Heart left ventricle (tissue), 13 donors: ENCODE data around the gene PCGF1.

Experiments
- CTCF ChIP-seq, 12 donors: fragments of 200-600 bp; sonication (generic) in 4 of 12; IDR thresholded peaks; one replicate each; pipeline versions ENCODE4 v1.5.0 to v1.8.0; 2018 to 2022; ENCODE audit warnings: antibody characterized with exemption in 12 of 12, mild to moderate bottlenecking in 5 of 12
- POLR2A ChIP-seq, 2 donors: fragments of 450-650 bp; IDR thresholded peaks; one replicate each; pipeline ENCODE4 v1.6.1; 2017; ENCODE audit warnings: antibody characterized with exemption in 2 of 2, mild to moderate bottlenecking in 2 of 2, moderate library complexity in 2 of 2
- donor health status: ischemic (EF 13 %, LVEDD 7.1; RV severe dilation, severe dysfunction).
- donor health status: DM: no; HTN: yes; CAD: no.
- donor health status: DM: no; HTN: no; CAD: no.
- donor health status: ischemic (EF 25% LVEDD 6.9; RV normal size, moderate dysfunction).
- donor health status: ischemic (EF 25% LVEDD 5.7; RV mildly dilated, moderate dysfunction).
- donor health status: ischemic (EF 35%, LVEDD 5.7; RV mildly dilated, moderate dysfunction).
- donor health status: nonischemic (EF 11% LVEDD 7.7; RV severe dilation, severe dysfunction).
- donor health status: DM: yes; HTN: yes; CAD: no.
- donor health status: PGD.
- donor health status: ischemic (EF 29% LVEDD 5.4; RV normal size, mild dysfunction).
- donor health status: nonischemic (EF 23%, LVEDD 6.1; RV moderate dilation, normal function).

GRCh38 chr2:74502147-74502719 lies 5.3 kb downstream of the PCGF1 start:
- TF ChIP-seq CTCF (IDR thresholded peaks at IDR 0.05) (no peak), POLR2A (IDR thresholded peaks at IDR 0.05) (no peak)
